DOHH2 (cell line): ENCODE data around the gene HACD2.

Experiments used
- EZH2phosphoT487 ChIP-seq: fragments of 200-600 bp; sonication (generic); IDR thresholded peaks from 2 replicates; pipeline ENCODE4 v1.6.1; 2017; ENCODE audit warnings: borderline replicate concordance, mild to moderate bottlenecking, antibody characterized with exemption, low read length, moderate library complexity, mixed read lengths
- TF ChIP-seq, protein P1 (sequence below): fragments of 200-600 bp; sonication (generic); IDR thresholded peaks from one replicate; pipeline ENCODE4 v1.5.1; 2014; ENCODE audit warnings: antibody characterized with exemption, mild to moderate bottlenecking, low read depth, low read length; ENCODE audit not compliant: poor library complexity, severe bottlenecking

- TF ChIP-seq, protein P1, sequence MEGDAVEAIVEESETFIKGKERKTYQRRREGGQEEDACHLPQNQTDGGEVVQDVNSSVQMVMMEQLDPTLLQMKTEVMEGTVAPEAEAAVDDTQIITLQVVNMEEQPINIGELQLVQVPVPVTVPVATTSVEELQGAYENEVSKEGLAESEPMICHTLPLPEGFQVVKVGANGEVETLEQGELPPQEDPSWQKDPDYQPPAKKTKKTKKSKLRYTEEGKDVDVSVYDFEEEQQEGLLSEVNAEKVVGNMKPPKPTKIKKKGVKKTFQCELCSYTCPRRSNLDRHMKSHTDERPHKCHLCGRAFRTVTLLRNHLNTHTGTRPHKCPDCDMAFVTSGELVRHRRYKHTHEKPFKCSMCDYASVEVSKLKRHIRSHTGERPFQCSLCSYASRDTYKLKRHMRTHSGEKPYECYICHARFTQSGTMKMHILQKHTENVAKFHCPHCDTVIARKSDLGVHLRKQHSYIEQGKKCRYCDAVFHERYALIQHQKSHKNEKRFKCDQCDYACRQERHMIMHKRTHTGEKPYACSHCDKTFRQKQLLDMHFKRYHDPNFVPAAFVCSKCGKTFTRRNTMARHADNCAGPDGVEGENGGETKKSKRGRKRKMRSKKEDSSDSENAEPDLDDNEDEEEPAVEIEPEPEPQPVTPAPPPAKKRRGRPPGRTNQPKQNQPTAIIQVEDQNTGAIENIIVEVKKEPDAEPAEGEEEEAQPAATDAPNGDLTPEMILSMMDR = no peak
- TF ChIP-seq EZH2phosphoT487 = no peak
Measured at GRCh38 chr3:123593381-123593780, 8.5 kb upstream of the HACD2 start.
